Upper lobe of left lung (tissue), 6 donors: ENCODE data around the gene BANF2. TPM values are rescaled to one million over a fixed set of nuclear protein-coding genes. Genes with fewer than 3 reads are reported as not detected.

Source experiments
- ATAC-seq, 2 donors: fragments of 200-7000 bp; cut with Tn5 transposase; one replicate each; pipeline ENCODE4 v1.9.1; 2022; ENCODE audit warnings: mild to moderate bottlenecking in 2 of 2, moderate library complexity in 2 of 2; ENCODE audit not compliant: low FRiP score in 2 of 2
- DNase-seq, 2 donors: peaks; one replicate each; pipeline ENCODE4 v3.0.0-alpha.2; 2019 to 2020
- H3K27ac ChIP-seq, 4 donors: fragments of 200-600 bp; sonication (generic); one replicate each; pipeline ENCODE4 v1.5.1; 2016 to 2019
- H3K27me3 ChIP-seq, 4 donors: fragments of 200-600 bp; sonication (generic); one replicate each; pipeline ENCODE4 v1.5.1; 2017 to 2019
- H3K36me3 ChIP-seq, 4 donors: fragments of 200-600 bp; sonication (generic); one replicate each; pipeline ENCODE4 v1.5.1; 2016 to 2019
- H3K4me1 ChIP-seq, 4 donors: fragments of 200-600 bp; sonication (generic); one replicate each; pipeline ENCODE4 v1.5.1; 2018 to 2019
- H3K4me3 ChIP-seq, 4 donors: fragments of 200-600 bp; sonication (generic); one replicate each; pipeline ENCODE4 v1.5.1; 2017 to 2019; ENCODE audit warnings: mild to moderate bottlenecking in 2 of 4, moderate library complexity in 1 of 4
- H3K9me3 ChIP-seq, 4 donors: fragments of 200-600 bp; sonication (generic); one replicate each; pipeline ENCODE4 v1.5.1; 2018 to 2019
- CTCF ChIP-seq, 6 experiments: fragments of 450-650 bp in 4 of 6; fragments of 200-600 bp in 2 of 6; sonication (generic) in 2 of 6; IDR thresholded peaks; one replicate each; pipeline ENCODE4 v1.5.1; 2016 to 2019; ENCODE audit warnings: antibody characterized with exemption in 6 of 6
- EP300 ChIP-seq, 4 donors: sonication (generic); formaldehyde crosslinking; IDR thresholded peaks; one replicate each; pipeline ENCODE4 v1.5.1; 2017; ENCODE audit warnings: antibody characterized with exemption in 4 of 4, control low read depth in 2 of 4
- POLR2A ChIP-seq, 4 donors: fragments of 450-650 bp; IDR thresholded peaks; one replicate each; pipeline ENCODE4 v1.5.1; 2016 to 2017; ENCODE audit warnings: antibody characterized with exemption in 4 of 4, mild to moderate bottlenecking in 2 of 4
- POLR2AphosphoS5 ChIP-seq, 2 donors: sonication (generic); formaldehyde crosslinking; IDR thresholded peaks; one replicate each; pipeline ENCODE4 v1.5.1; 2017; ENCODE audit warnings: antibody characterized with exemption in 2 of 2
- WGBS, 2 donors: methylation state at CpG; one replicate each; pipeline ENCODE4 v1.1.5; 2017 to 2018; 5-methylcytosine and 5-hydroxymethylcytosine counted together
- total RNA-seq, 6 donors: library from RNA; depleted of rRNA in 4 of 6; stranded (reverse); fragments of >200 nt in 4 of 6; gene quantifications; one replicate each; pipeline versions ENCODE4 v1.1.0 to v1.2.1, GENCODE V29; 2016 to 2021
- donor health status: DM: no; HTN: no; CAD: no; lungs with moderate emphysema.
- donor health status: DM: no; HTN: yes; CAD: no; lungs with severe emphysema.

Gene BANF2
- total RNA-seq, 6 donors from 2014 or later: not detected

- Histone ChIP-seq H3K4me1 (peaks cover 9 to 16% (median 13%) of the 10 kb centered on the region in 4 donors), H3K27me3 (no peaks in the 10 kb centered on the region), H3K9me3 (no peaks in the 10 kb centered on the region), H3K27ac (no peak overlapping the region), H3K4me3 (no peak overlapping the region), H3K36me3 (no peaks in the 10 kb centered on the region)
- no peak for TF ChIP-seq EP300 (IDR thresholded peaks at IDR 0.05)
- no peak for TF ChIP-seq CTCF (IDR thresholded peaks at IDR 0.05)
- no peak for TF ChIP-seq POLR2AphosphoS5 (IDR thresholded peaks at IDR 0.05)
- no peak for TF ChIP-seq POLR2A (IDR thresholded peaks at IDR 0.05)
- DNase-seq (no peak), ATAC-seq (no peak)
- 32 to 37% methylated on average over 2 of the region's 2 CpGs for WGBS, 2 donors
Measured at GRCh38 chr20:17752459-17752858, 52.7 kb downstream of the BANF2 start.

- no peak for DNase-seq
- H3K4me3 ChIP-seq: no peak overlapping the region
- H3K4me1 ChIP-seq: peaks cover 9 to 16% (median 13%) of the 10 kb centered on the region in 4 donors
- no peak overlapping the region for H3K27ac ChIP-seq
- H3K9me3 ChIP-seq: peaks cover 2 to 5% (median 3%) of the 10 kb centered on the region in 4 donors
- no peaks in the 10 kb centered on the region for H3K36me3 ChIP-seq
- no peak for TF ChIP-seq POLR2A (IDR thresholded peaks at IDR 0.05)
- TF ChIP-seq CTCF (IDR thresholded peaks at IDR 0.05): no peak
- TF ChIP-seq EP300 (IDR thresholded peaks at IDR 0.05): no peak
- no peak for TF ChIP-seq POLR2AphosphoS5 (IDR thresholded peaks at IDR 0.05)
- WGBS, 2 donors: 87 to 94% methylated on average over 4 of the region's 4 CpGs
- no peaks in the 10 kb centered on the region for H3K27me3 ChIP-seq
- no peak for ATAC-seq
Measured at GRCh38 chr20:17753516-17753915, 53.8 kb downstream of the BANF2 start.

GRCh38 chr20:17756529-17756928 is 56.8 kb downstream of the BANF2 start:
- Histone ChIP-seq H3K27ac (no peak overlapping the region), H3K36me3 (no peaks in the 10 kb centered on the region), H3K4me1 (no peaks in the 10 kb centered on the region), H3K27me3 (no peaks in the 10 kb centered on the region), H3K9me3 (peaks cover 3 to 10% (median 5%) of the 10 kb centered on the region in 4 donors), H3K4me3 (no peak overlapping the region)
- DNase-seq: no peak
- ATAC-seq: no peak
- TF ChIP-seq EP300 (IDR thresholded peaks at IDR 0.05) (no peak), POLR2A (IDR thresholded peaks at IDR 0.05) (no peak)
- WGBS, 2 donors: 79 to 80% methylated on average over 6 of the region's 6 CpGs

- ATAC-seq (no peak), DNase-seq (no peak)
- H3K27ac ChIP-seq: no peak overlapping the region
- 100% methylated on average over 2 of the region's 2 CpGs for WGBS, 2 donors
- peaks cover 0 to 6% (median 2%) of the 10 kb centered on the region in 4 donors for H3K4me1 ChIP-seq
- H3K36me3 ChIP-seq: no peaks in the 10 kb centered on the region
- peaks cover 3 to 10% (median 5%) of the 10 kb centered on the region in 4 donors for H3K9me3 ChIP-seq
- no peak overlapping the region for H3K4me3 ChIP-seq
- H3K27me3 ChIP-seq: no peaks in the 10 kb centered on the region
- TF ChIP-seq CTCF (IDR thresholded peaks at IDR 0.05): no peak
- TF ChIP-seq POLR2AphosphoS5 (IDR thresholded peaks at IDR 0.05): no peak
- no peak for TF ChIP-seq EP300 (IDR thresholded peaks at IDR 0.05)
- TF ChIP-seq POLR2A (IDR thresholded peaks at IDR 0.05): no peak
Measured at GRCh38 chr20:17757496-17757895, 57.7 kb downstream of the BANF2 start.

- peaks cover 3 to 10% (median 5%) of the 10 kb centered on the region in 4 donors for H3K9me3 ChIP-seq
- DNase-seq (no peak), ATAC-seq (no peak)
- TF ChIP-seq CTCF (IDR thresholded peaks at IDR 0.05) (no peak), EP300 (IDR thresholded peaks at IDR 0.05) (no peak), POLR2AphosphoS5 (IDR thresholded peaks at IDR 0.05) (no peak), POLR2A (IDR thresholded peaks at IDR 0.05) (no peak)
- no peaks in the 10 kb centered on the region for H3K27me3 ChIP-seq
- no peak overlapping the region for H3K4me3 ChIP-seq
- H3K4me1 ChIP-seq: peaks cover 0 to 8% (median 3%) of the 10 kb centered on the region in 4 donors
- H3K27ac ChIP-seq: no peak overlapping the region
- 96% methylated on average over 3 of the region's 3 CpGs for WGBS, 2 donors
- no peaks in the 10 kb centered on the region for H3K36me3 ChIP-seq
Measured at GRCh38 chr20:17758010-17758409, 58.2 kb downstream of the BANF2 start.
